ENCODE results near the gene PHACTR1. TPM values are rescaled to one million over a fixed set of nuclear protein-coding genes. Genes with fewer than 3 reads are reported as not detected.

Gene PHACTR1
- total and polyA plus RNA-seq, 2 of the 4 experiments (the other 2 are of a cell fraction), result not detected

DNA sequence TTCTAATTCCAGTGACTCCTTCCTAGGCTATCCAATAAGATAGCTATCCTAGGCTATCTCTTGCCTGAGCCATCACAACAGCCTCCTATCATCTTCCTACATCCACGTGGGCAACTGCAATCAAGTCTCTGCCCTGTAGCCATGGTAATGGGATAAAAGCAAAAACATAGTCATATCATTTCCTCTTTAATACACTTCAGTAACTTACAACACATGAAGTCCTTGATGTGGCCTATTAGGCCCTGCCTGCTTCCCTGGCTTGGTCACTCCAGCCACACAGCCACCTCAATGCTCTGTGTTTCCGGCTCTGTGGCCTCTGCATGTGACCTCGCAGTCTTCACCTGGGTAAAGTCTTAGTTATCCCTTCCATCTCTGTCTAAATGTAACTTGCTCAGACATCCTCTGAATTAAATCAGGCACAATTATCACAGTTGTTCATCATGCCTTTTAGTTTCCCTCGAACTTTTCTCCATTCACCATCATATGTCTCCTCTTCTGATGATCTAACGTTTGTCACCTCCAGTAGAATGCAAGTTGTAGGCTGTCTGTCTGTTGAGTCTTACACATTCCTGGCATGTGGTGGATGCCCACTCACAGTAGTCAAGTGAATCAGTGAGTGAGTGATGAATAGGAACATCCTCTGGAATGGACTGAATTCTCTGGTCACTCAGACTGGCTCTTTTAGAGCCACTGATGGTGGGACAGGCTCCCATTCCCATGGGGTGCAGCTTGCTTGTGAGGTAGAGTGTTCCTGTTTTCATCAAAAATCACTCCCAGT, 382.4 kb downstream of the PHACTR1 start:
- DNase-seq (no peak), ATAC-seq (ENCODE audit: low read depth) (no peak)
- no peaks in the 10 kb centered on the region for H4K20me1 ChIP-seq (ENCODE audit: insufficient read depth, low read length)
- POLR2A ChIA-PET (ENCODE audit: unreplicated experiment), result no interaction called here
- in situ Hi-C loops (cut with MboI; ENCODE audit: low sequenced_read_pairs) (no loop called here), intact Hi-C loops (cut with micrococcal nuclease) (no loop called here), dilution Hi-C loops (cut with HindIII; ENCODE audit: low sequenced_read_pairs, unreplicated experiment) (no loop called here)
- no peak overlapping the region for H3K18ac ChIP-seq (ENCODE audit: low read depth, low read length)
- no peaks in the 10 kb centered on the region for H3K27me3 ChIP-seq (ENCODE audit: control insufficient read depth, insufficient read depth, low read length)
- H3K36me3 ChIP-seq (ENCODE audit: control insufficient read depth, insufficient read depth, low read length), result no peaks in the 10 kb centered on the region
- no peak overlapping the region for H3K4ac ChIP-seq (ENCODE audit: low read depth, low read length)
- H3K27ac ChIP-seq (ENCODE audit: insufficient read depth, low read length), result no peak overlapping the region
- no peak overlapping the region for H3K9ac ChIP-seq (ENCODE audit: low read depth, low read length)
- no peak overlapping the region for H2BK120ac ChIP-seq (ENCODE audit: low read depth, low read length)
- H2AK5ac ChIP-seq (ENCODE audit: low read depth, low read length), result no peak overlapping the region
- H3K4me2 ChIP-seq (ENCODE audit: low read depth, low read length), result no peak overlapping the region
- no peak overlapping the region for H2BK5ac ChIP-seq (ENCODE audit: low read depth, low read length, poor library complexity, severe bottlenecking)
- CTCF ChIA-PET, result interaction anchor here (1.0 kb wide), 1 partner anchor 51 kb away, joined by 3 read pairs; no protein-coding TSS in a partner anchor
- TF ChIP-seq, protein P1, sequence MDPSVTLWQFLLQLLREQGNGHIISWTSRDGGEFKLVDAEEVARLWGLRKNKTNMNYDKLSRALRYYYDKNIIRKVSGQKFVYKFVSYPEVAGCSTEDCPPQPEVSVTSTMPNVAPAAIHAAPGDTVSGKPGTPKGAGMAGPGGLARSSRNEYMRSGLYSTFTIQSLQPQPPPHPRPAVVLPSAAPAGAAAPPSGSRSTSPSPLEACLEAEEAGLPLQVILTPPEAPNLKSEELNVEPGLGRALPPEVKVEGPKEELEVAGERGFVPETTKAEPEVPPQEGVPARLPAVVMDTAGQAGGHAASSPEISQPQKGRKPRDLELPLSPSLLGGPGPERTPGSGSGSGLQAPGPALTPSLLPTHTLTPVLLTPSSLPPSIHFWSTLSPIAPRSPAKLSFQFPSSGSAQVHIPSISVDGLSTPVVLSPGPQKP (IDR thresholded peaks at IDR 0.05; ENCODE audit: borderline replicate concordance, low read depth, low read length), result no peak
- TF ChIP-seq CTCF (conservative IDR thresholded peaks at IDR 0.05; ENCODE audit: low read depth, low read length) (no peak), CEBPB (IDR thresholded peaks at IDR 0.05; ENCODE audit: low read depth, low read length) (no peak)
- no peak overlapping the region for H2AK9ac ChIP-seq (replicated peaks; ENCODE audit: low read depth, low read length, poor library complexity)
- H4K5ac ChIP-seq (ENCODE audit: low read depth, low read length), result no peak overlapping the region
- no peak overlapping the region for H2BK15ac ChIP-seq (ENCODE audit: low read depth, low read length)
- H3K4me1 ChIP-seq (ENCODE audit: control insufficient read depth, insufficient read depth, low read length), result no peaks in the 10 kb centered on the region
- no peak overlapping the region for H4K91ac ChIP-seq (ENCODE audit: insufficient read depth, low read depth, low read length)
- H2AFZ ChIP-seq (replicated peaks; ENCODE audit: low read length, poor library complexity), result no peak overlapping the region
- BruUV-seq (replicated peaks), result no TSS peak
- H3K79me1 ChIP-seq (ENCODE audit: low read depth in 1 of 2, low read length in 2 of 2), result no peaks in the 10 kb centered on the region
- H3K23ac ChIP-seq (ENCODE audit: low read depth, low read length), result no peak overlapping the region
- no peaks in the 10 kb centered on the region for H3K9me1 ChIP-seq (ENCODE audit: insufficient read depth, low read length)
- H4K8ac ChIP-seq (ENCODE audit: low read depth in 2 of 2, low read length in 2 of 2), result no peak overlapping the region
- WGBS, 2 experiments (ENCODE audit: extremely low coverage in 2 of 2, insufficient read length in 1 of 2), result 70% methylated on average over 2 of the region's 5 CpGs; no CpG with 5 or more reads in 1 of the 2 experiments
- H2BK20ac ChIP-seq (ENCODE audit: low read depth, low read length), result no peak overlapping the region
- no peak overlapping the region for H3K4me3 ChIP-seq (ENCODE audit: insufficient read depth, low read depth, low read length)
- H3K56ac ChIP-seq (ENCODE audit: extremely low read depth, insufficient read depth, low read length), result no peak overlapping the region
- H3K14ac ChIP-seq (replicated peaks; ENCODE audit: low read depth, low read length), result no peak overlapping the region
- no peaks in the 10 kb centered on the region for H3K9me3 ChIP-seq (ENCODE audit: control insufficient read depth, insufficient read depth, low read length)
